Erythroblast (primary cell): ENCODE results near the gene PLAGL2.

ENCODE experiments used
- GATA1 ChIP-seq: IDR thresholded peaks from 2 replicates; pipeline ENCODE4 v1.6.1; 2011; ENCODE audit warnings: low read depth, mild to moderate bottlenecking, control low read depth, low read length, moderate library complexity
- POLR2A ChIP-seq: IDR thresholded peaks from 2 replicates; pipeline ENCODE4 v1.6.1; 2011; ENCODE audit warnings: mild to moderate bottlenecking, low read length

- no peak for TF ChIP-seq POLR2A
- no peak for TF ChIP-seq GATA1
Measured at GRCh38 chr20:32153156-32153665, 54.3 kb downstream of the PLAGL2 start.
